ENCODE results near the gene EXOC3L1. TPM values are rescaled to one million over a fixed set of nuclear protein-coding genes. Genes with fewer than 3 reads are reported as not detected.

EXOC3L1 gene
- total and polyA plus RNA-seq, 2 of the 13 experiments (the other 11 are each of a cell fraction or from before 2014, with no cell fraction given) = 0.12 TPM; not detected in 1

DNA sequence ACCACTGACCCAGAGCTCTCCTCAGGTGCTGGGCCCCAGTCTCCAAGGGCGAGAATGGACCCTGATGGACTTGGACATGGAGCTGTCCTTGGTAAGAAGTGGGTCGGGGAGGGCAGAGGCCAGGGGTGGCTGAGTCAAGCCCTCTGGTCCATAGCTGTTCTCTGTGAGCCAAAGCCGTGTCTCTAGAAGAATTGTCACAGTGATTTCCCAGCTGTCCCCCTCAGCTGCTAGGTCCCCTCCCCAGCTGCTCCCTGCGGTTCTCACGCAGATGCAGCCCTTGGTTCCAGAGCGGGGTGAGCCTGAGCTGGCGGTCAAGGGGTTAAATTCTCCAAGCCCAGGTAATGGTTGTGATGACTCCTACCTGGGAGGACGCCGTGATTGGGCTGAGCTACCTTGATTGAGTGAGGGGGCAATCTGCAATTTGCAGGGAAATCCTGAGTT is 20.9 kb downstream of the EXOC3L1 start (continued):
- TF ChIP-seq, protein P1, sequence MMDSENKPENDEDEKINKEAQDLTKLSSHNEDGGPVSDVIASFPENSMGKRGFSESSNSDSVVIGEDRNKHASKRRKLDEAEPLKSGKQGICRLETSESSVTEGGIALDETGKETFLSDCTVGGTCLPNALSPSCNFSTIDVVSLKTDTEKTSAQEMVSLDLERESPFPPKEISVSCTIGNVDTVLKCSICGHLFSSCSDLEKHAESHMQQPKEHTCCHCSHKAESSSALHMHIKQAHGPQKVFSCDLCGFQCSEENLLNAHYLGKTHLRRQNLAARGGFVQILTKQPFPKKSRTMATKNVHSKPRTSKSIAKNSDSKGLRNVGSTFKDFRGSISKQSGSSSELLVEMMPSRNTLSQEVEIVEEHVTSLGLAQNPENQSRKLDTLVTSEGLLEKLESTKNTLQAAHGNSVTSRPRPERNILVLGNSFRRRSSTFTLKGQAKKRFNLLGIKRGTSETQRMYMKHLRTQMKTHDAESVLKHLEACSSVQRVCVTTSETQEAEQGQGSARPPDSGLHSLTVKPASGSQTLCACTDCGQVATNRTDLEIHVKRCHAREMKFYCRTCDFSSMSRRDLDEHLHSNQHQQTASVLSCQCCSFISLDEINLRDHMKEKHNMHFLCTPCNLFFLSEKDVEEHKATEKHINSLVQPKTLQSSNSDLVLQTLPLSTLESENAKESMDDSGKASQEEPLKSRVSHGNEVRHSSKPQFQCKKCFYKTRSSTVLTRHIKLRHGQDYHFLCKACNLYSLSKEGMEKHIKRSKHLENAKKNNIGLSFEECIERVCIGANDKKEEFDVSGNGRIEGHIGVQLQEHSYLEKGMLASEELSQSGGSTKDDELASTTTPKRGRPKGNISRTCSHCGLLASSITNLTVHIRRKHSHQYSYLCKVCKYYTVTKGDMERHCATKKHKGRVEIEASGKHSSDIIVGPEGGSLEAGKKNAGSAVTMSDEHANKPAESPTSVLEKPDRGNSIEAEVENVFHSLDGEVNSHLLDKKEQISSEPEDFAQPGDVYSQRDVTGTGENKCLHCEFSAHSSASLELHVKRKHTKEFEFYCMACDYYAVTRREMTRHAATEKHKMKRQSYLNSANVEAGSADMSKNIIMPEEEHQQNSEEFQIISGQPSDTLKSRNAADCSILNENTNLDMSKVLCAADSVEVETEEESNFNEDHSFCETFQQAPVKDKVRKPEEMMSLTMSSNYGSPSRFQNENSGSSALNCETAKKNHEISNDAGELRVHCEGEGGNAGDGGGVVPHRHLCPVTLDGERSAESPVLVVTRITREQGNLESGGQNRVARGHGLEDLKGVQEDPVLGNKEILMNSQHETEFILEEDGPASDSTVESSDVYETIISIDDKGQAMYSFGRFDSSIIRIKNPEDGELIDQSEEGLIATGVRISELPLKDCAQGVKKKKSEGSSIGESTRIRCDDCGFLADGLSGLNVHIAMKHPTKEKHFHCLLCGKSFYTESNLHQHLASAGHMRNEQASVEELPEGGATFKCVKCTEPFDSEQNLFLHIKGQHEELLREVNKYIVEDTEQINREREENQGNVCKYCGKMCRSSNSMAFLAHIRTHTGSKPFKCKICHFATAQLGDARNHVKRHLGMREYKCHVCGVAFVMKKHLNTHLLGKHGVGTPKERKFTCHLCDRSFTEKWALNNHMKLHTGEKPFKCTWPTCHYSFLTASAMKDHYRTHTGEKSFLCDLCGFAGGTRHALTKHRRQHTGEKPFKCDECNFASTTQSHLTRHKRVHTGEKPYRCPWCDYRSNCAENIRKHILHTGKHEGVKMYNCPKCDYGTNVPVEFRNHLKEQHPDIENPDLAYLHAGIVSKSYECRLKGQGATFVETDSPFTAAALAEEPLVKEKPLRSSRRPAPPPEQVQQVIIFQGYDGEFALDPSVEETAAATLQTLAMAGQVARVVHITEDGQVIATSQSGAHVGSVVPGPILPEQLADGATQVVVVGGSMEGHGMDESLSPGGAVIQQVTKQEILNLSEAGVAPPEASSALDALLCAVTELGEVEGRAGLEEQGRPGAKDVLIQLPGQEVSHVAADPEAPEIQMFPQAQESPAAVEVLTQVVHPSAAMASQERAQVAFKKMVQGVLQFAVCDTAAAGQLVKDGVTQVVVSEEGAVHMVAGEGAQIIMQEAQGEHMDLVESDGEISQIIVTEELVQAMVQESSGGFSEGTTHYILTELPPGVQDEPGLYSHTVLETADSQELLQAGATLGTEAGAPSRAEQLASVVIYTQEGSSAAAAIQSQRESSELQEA (CRISPR knock-in tag; IDR thresholded peaks at IDR 0.05; ENCODE audit: not compliant biosample characterization) = peak; percentile 2
- no peak for TF ChIP-seq ZNF446 (CRISPR knock-in tag; IDR thresholded peaks at IDR 0.05)
- TF ChIP-seq KLF16 (CRISPR knock-in tag; IDR thresholded peaks at IDR 0.05) = no peak
- TF ChIP-seq KLF15 (CRISPR knock-in tag; IDR thresholded peaks at IDR 0.05; ENCODE audit: borderline replicate concordance) = no peak
- TF ChIP-seq DNMT3B (CRISPR knock-in tag; conservative IDR thresholded peaks at IDR 0.05) = no peak
- TF ChIP-seq, protein P2, sequence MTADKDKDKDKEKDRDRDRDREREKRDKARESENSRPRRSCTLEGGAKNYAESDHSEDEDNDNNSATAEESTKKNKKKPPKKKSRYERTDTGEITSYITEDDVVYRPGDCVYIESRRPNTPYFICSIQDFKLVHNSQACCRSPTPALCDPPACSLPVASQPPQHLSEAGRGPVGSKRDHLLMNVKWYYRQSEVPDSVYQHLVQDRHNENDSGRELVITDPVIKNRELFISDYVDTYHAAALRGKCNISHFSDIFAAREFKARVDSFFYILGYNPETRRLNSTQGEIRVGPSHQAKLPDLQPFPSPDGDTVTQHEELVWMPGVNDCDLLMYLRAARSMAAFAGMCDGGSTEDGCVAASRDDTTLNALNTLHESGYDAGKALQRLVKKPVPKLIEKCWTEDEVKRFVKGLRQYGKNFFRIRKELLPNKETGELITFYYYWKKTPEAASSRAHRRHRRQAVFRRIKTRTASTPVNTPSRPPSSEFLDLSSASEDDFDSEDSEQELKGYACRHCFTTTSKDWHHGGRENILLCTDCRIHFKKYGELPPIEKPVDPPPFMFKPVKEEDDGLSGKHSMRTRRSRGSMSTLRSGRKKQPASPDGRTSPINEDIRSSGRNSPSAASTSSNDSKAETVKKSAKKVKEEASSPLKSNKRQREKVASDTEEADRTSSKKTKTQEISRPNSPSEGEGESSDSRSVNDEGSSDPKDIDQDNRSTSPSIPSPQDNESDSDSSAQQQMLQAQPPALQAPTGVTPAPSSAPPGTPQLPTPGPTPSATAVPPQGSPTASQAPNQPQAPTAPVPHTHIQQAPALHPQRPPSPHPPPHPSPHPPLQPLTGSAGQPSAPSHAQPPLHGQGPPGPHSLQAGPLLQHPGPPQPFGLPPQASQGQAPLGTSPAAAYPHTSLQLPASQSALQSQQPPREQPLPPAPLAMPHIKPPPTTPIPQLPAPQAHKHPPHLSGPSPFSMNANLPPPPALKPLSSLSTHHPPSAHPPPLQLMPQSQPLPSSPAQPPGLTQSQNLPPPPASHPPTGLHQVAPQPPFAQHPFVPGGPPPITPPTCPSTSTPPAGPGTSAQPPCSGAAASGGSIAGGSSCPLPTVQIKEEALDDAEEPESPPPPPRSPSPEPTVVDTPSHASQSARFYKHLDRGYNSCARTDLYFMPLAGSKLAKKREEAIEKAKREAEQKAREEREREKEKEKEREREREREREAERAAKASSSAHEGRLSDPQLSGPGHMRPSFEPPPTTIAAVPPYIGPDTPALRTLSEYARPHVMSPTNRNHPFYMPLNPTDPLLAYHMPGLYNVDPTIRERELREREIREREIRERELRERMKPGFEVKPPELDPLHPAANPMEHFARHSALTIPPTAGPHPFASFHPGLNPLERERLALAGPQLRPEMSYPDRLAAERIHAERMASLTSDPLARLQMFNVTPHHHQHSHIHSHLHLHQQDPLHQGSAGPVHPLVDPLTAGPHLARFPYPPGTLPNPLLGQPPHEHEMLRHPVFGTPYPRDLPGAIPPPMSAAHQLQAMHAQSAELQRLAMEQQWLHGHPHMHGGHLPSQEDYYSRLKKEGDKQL (CRISPR knock-in tag; IDR thresholded peaks at IDR 0.05; ENCODE audit: low read depth) = no peak
- no peak for TF ChIP-seq HNRNPLL (IDR thresholded peaks at IDR 0.05; ENCODE audit: low read depth, low read length, poor library complexity, severe bottlenecking)
- no peak for TF ChIP-seq ZNF547 (CRISPR knock-in tag; IDR thresholded peaks at IDR 0.05)
- TF ChIP-seq NFYB (CRISPR knock-in tag; IDR thresholded peaks at IDR 0.05) = no peak
- no peak for TF ChIP-seq RBAK (CRISPR knock-in tag; IDR thresholded peaks at IDR 0.05)
- no peak for TF ChIP-seq ZNF253 (CRISPR knock-in tag; IDR thresholded peaks at IDR 0.05; ENCODE audit: borderline replicate concordance)
- no peak for TF ChIP-seq ZFX (CRISPR knock-in tag; IDR thresholded peaks at IDR 0.05; ENCODE audit: low read depth)
- 0 out of 2 replicates have a peak, but pooled peaks have one; percentile 12 for TF ChIP-seq SAP130 (CRISPR knock-in tag; IDR thresholded peaks at IDR 0.05; ENCODE audit: low read depth)
- TF ChIP-seq ATF1 (CRISPR knock-in tag; IDR thresholded peaks at IDR 0.05) = no peak
- peak; percentile 89 for TF ChIP-seq MIER2 (CRISPR knock-in tag; IDR thresholded peaks at IDR 0.05)
- TF ChIP-seq TBX2 (CRISPR knock-in tag; IDR thresholded peaks at IDR 0.05; ENCODE audit: borderline replicate concordance) = peak; percentile 28; the same call in 1 of the 2 replicates
- no peak for TF ChIP-seq FOXK2 (IDR thresholded peaks at IDR 0.05)
- no peak for TF ChIP-seq ATM (IDR thresholded peaks at IDR 0.05; ENCODE audit: borderline replicate concordance)
- no peak for TF ChIP-seq ZBTB1 (CRISPR knock-in tag; IDR thresholded peaks at IDR 0.05; ENCODE audit: borderline replicate concordance)

All from HepG2 (cell line).